GM18508 (cell line): Measurements from ENCODE around the gene PKP1.

Experiments used
- ATAC-seq: cut with Tn5 transposase; IDR thresholded peaks from one replicate; pipeline ENCODE4 v1.9.1; 2021; ENCODE audit warnings: moderate number of reproducible peaks; ENCODE audit not compliant: insufficient read depth, unreplicated experiment

PKP1 gene

GRCh38 chr1:201276891-201277290 is 6.4 kb upstream of the PKP1 start:
- ATAC-seq = no peak

DNA sequence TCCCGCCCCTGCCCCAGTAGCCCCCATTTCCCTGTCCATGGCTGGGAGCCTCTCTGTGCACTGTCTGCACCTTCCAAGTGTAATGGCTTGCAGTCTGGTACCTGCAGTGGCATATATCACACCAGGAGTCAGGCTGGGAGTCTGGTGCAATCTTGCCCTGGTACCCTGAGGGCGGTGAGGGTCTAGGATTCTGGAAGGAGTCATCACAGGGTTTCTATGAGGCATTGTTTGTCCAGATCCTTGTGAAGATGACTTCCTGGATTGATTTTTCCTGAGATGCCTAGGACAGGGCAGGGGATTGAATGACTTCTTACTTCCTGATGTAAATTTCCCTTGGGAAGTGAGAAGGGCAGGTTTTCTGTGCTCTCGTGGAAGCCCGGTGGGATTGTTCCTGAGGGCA is 5.9 kb upstream of the PKP1 start:
- no peak for ATAC-seq

DNA sequence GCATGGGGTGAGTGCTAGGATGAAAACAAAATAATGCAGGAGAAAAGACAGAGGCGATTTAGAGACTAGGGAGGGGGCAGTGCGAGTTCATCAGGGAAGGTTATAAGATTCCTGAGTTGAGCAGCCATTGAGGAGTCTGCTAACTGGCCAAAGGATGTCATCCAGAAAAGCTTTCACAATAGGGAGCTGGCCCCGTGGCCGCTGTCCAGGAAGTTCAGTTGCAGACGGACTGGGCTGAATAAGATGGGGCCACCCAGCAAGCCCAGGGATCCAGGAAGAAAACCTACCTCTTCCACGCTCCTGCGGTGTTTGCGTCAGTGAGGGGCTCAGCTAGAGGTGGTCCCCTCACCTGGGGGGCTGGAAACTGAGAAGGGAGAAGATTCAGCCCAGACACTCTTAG is 4.0 kb upstream of the PKP1 start:
- ATAC-seq = no peak

DNA sequence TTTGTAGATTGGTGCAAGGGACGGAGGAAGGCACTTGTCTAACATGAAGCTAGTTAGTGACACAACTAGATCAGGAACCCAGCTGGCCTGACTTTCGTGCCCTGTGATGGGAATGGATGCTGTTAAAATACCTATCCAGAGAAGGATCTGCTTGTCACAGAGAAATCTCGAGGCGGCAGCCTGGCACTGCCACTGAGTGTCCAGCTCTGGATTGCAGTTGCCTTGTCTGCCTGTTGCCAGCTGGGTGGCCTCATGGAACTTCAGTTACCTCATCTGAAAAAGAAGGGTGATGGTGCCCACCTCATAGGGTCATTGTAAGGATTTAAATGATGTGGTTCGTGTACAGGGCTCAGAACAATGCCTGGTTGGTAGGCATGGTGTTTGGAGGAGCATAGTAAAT is 2.4 kb upstream of the PKP1 start:
- ATAC-seq = no peak

DNA sequence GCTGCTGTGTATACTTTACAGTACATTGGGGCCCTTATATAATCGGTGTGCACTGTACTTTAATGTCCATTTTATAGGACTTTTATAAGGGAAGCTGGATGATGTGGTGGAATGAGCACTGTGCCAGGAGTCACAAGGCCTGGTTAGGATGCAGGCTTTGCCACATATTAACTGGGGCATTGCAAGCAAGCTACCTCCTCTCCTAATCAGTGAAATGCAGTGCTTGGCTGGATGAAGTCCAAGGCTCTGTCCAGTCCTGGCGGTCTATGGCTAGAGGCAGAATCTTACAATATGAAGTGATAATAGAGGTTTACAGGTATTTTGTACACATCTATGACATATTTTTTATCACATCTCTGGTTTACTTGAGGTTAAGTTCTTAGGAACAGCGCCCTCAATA is 1.7 kb upstream of the PKP1 start:
- ATAC-seq = no peak

GRCh38 chr1:201282216-201282615 is 1.1 kb upstream of the PKP1 start:
- no peak for ATAC-seq

DNA sequence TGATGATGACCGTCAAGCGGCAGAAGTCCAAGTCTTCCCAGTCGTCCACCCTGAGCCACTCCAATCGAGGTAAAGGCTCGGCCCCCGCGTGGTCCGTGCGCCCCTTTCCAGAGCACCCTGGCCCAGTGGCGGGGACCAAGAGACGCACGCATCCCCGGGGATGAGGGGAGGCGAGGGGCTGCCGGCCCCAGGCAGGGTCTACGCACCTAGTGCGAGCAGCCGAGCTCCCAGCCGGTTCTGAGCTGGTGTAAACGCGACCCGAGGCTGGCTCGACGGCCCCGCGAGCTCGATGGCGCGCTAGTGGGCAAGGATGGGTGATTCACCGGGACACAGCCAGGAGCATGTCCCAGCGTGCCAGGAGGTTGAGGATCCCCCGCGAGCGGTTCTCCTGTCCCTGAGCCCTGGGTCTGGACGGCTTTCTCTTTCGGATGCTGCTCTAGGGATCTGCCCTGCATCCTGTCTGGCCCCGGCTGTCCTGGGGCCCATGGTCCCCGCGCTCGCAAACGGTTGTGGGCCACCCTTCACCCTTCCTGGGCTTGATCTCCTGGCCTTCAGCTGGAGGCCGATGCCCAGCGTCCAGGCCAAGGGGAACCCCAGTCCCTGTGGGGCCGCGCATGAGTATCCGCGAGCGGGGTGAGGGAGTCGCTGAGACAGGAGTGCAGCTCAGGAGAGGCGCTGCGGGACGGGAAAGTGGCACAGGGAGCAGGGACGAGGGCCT is 689 bp downstream of the PKP1 start:
- ATAC-seq = no peak

GRCh38 chr1:201284636-201285035 is 1.3 kb downstream of the PKP1 start:
- no peak for ATAC-seq

DNA sequence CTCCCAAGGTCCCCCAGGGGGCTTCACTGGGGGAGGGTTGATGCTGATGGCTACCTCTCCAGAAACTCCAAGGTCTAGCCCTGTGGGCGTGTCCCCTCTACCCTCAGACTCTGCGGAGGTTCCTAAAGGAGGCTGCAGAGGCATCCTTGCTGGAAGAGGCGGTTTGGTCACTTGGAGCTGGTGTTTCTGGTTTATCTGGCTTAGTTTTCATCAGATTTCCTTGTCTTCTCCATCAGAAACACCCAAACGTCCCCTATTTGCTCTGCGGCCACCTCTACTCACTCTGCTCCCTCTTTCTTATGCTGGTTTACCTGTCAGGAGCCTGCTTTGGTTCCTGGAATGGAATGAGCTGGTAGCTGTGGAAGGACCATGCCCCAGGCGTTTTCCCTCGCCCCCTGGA is 2.5 kb downstream of the PKP1 start:
- ATAC-seq = no peak

DNA sequence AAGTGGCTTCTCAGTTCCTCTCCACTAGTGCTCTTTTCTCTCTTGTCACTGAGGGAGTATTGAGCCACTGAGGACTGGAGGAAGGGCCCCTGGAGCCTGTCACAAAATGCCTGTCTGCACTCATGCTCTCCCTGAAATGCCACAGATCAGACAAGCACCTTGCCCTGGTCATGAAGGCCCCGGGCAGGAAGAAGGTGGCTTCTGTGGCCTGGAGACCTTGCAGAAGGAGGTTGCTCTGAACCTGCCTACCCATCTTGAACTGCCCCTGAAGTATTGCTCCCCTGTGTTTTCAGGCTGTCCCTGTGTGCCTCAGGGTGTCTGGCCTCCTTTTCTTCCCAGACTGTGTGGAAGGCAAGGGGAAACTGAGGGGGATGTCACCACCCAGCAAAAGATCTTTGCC is 3.1 kb downstream of the PKP1 start:
- ATAC-seq = no peak

- ATAC-seq = no peak
Measured at GRCh38 chr1:201288007-201288406, 4.7 kb downstream of the PKP1 start.

DNA sequence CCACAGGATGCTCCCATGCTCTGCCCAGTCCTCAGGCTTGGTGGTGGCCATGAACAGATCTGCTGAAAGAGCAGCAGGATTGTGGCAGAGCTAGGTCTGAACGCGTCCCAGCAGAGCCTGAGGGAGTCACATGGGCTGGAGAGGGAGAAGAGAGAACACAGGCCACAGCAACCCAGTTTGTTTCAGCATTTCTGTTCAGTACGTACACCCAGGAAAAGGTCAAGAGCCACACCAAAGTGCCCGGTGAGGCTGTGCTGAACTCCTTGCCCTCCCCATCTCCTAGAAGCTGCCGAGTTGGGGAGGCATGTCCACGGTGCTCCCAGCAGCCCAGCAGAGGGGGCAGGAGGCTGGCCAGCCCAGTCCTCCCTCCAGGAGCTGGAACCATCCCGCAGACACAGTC is 5.5 kb downstream of the PKP1 start:
- no peak for ATAC-seq

GRCh38 chr1:201290551-201290950 is 7.2 kb downstream of the PKP1 start:
- no peak for ATAC-seq

- no peak for ATAC-seq
Measured at GRCh38 chr1:201291916-201292315, 8.6 kb downstream of the PKP1 start.

GRCh38 chr1:201294876-201295275 is 11.6 kb downstream of the PKP1 start:
- no peak for ATAC-seq

DNA sequence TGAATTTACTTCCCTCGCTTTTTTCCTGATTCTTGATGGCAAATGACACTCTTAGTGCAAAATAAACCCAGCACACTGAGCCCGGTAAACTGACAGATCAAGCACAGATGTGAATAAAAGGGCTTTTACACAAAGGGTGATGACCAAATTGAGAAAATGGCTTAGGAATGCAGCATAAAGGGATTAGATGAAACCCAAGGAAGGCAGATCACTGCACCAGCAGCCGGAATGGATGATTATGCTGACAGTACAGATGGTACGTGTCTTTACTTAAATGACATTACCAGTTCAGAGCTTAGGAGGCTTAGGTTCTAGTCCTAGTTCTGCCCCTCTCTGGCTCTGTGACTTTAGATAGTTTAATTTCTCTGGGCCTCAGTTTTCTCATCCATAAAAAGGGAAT is 12.0 kb downstream of the PKP1 start:
- ATAC-seq = no peak

GRCh38 chr1:201295861-201296260 is 12.6 kb downstream of the PKP1 start:
- ATAC-seq = no peak

GRCh38 chr1:201296352-201296751 is 13.0 kb downstream of the PKP1 start:
- ATAC-seq = no peak

DNA sequence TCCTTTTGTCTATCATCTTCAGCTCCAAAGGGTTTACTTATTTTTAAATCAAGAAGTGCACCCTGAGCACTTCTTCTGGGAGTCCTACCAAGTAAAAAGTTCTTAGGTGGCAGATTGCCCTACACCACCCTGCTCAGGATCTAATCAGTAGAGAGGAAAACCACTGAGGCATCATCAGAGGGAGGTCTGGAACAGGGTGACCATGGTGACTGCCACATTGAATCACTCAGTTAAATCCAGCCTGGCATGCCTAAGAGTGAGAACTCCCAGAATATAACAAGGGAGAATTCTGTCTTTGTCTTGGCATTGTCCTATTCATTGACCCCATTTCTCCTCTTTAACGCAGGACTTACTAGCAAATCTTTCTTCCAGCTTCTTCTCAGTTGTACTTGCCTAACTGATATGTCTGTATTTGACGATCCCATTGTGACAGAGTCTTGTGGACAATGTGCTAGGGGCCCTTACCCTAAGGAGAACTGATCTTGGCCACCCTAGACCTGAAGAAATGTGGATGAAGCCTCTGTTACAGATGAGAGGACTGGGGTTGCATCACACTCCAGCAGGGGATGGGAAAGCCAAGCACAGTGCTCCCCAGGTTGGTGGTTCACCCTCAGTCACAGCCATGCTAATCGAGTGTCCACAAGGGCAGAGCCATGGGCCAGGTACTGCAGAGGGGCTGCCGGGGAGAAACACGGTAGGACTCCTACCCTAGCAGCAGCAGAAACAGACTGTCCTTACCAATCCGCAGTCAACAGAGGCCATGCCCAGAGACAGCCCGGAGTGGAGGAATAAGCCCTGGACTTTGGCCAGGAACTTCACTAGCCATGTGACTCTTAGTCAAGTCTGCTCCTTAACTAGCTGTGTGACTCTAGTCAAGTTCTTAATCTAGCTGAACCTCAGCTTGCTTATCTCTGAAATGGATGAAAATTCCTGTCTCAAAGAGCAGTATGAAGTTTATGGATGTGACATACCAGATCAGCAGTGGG is 15.4 kb downstream of the PKP1 start:
- no peak for ATAC-seq

GRCh38 chr1:201299968-201300367 is 16.7 kb downstream of the PKP1 start:
- no peak for ATAC-seq

GRCh38 chr1:201300641-201301040 is 17.3 kb downstream of the PKP1 start:
- no peak for ATAC-seq
